ENCODE results near the gene NTSR1. TPM values are rescaled to one million over a fixed set of nuclear protein-coding genes. Genes with fewer than 3 reads are reported as not detected.

Gene NTSR1
- total and polyA plus RNA-seq, 4 donors = 0.03 to 0.33 (median 0.08) TPM; not detected in 1

DNA sequence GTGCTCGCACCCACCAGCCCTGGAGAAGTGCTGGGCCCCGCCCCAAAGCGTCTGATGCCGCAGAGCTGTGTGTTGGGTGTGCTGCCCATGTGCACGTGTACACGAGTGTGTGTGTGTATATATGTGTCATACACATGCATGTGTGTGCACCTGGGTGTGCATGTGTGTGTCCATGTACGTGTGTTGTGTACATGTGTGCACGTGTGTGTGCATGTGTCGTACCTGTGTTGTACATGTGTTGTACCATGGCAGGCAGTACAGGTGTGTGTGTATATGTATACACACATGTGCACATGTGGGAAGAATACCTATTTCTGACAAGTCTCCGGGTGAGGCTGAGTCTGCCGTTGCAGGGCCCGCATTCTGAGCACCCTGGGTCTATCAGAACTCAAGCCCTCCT is 81.4 kb downstream of the NTSR1 start:
- WGBS = 92% methylated on average over 12 of the region's 12 CpGs
- H3K27ac ChIP-seq (ENCODE audit: low read depth in 1 of 2, low read length in 2 of 2) = no peak overlapping the region
- H3K36me3 ChIP-seq (ENCODE audit: control insufficient read depth in 4 of 4, insufficient read depth in 3 of 4, low read depth in 1 of 4, low read length in 3 of 4) = no peaks in the 10 kb centered on the region
- TF ChIP-seq, protein P1, sequence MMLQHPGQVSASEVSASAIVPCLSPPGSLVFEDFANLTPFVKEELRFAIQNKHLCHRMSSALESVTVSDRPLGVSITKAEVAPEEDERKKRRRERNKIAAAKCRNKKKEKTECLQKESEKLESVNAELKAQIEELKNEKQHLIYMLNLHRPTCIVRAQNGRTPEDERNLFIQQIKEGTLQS (IDR thresholded peaks at IDR 0.05) = no peak
- TF ChIP-seq, protein P2, sequence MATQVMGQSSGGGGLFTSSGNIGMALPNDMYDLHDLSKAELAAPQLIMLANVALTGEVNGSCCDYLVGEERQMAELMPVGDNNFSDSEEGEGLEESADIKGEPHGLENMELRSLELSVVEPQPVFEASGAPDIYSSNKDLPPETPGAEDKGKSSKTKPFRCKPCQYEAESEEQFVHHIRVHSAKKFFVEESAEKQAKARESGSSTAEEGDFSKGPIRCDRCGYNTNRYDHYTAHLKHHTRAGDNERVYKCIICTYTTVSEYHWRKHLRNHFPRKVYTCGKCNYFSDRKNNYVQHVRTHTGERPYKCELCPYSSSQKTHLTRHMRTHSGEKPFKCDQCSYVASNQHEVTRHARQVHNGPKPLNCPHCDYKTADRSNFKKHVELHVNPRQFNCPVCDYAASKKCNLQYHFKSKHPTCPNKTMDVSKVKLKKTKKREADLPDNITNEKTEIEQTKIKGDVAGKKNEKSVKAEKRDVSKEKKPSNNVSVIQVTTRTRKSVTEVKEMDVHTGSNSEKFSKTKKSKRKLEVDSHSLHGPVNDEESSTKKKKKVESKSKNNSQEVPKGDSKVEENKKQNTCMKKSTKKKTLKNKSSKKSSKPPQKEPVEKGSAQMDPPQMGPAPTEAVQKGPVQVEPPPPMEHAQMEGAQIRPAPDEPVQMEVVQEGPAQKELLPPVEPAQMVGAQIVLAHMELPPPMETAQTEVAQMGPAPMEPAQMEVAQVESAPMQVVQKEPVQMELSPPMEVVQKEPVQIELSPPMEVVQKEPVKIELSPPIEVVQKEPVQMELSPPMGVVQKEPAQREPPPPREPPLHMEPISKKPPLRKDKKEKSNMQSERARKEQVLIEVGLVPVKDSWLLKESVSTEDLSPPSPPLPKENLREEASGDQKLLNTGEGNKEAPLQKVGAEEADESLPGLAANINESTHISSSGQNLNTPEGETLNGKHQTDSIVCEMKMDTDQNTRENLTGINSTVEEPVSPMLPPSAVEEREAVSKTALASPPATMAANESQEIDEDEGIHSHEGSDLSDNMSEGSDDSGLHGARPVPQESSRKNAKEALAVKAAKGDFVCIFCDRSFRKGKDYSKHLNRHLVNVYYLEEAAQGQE (IDR thresholded peaks at IDR 0.05) = no peak
- TF ChIP-seq, protein P3, sequence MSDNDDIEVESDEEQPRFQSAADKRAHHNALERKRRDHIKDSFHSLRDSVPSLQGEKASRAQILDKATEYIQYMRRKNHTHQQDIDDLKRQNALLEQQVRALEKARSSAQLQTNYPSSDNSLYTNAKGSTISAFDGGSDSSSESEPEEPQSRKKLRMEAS (IDR thresholded peaks at IDR 0.05) = no peak
- no peak for TF ChIP-seq HNF4G (IDR thresholded peaks at IDR 0.05)
- TF ChIP-seq HNF4A (conservative IDR thresholded peaks at IDR 0.05) = no peak
- TF ChIP-seq GABPA (IDR thresholded peaks at IDR 0.05 in 1 of 2, conservative IDR thresholded peaks at IDR 0.05 in 1 of 2) = no peak
- no peak for TF ChIP-seq JUND (IDR thresholded peaks at IDR 0.05)
- no peak for TF ChIP-seq YY1 (IDR thresholded peaks at IDR 0.05)
- TF ChIP-seq, protein P4, sequence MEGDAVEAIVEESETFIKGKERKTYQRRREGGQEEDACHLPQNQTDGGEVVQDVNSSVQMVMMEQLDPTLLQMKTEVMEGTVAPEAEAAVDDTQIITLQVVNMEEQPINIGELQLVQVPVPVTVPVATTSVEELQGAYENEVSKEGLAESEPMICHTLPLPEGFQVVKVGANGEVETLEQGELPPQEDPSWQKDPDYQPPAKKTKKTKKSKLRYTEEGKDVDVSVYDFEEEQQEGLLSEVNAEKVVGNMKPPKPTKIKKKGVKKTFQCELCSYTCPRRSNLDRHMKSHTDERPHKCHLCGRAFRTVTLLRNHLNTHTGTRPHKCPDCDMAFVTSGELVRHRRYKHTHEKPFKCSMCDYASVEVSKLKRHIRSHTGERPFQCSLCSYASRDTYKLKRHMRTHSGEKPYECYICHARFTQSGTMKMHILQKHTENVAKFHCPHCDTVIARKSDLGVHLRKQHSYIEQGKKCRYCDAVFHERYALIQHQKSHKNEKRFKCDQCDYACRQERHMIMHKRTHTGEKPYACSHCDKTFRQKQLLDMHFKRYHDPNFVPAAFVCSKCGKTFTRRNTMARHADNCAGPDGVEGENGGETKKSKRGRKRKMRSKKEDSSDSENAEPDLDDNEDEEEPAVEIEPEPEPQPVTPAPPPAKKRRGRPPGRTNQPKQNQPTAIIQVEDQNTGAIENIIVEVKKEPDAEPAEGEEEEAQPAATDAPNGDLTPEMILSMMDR (IDR thresholded peaks at IDR 0.05; ENCODE audit: low read depth, low read length, missing input control) = no peak
- TF ChIP-seq SP1 (IDR thresholded peaks at IDR 0.05) = no peak
- TF ChIP-seq NR2F2 (IDR thresholded peaks at IDR 0.05) = no peak
- TF ChIP-seq FOXA2 (IDR thresholded peaks at IDR 0.05) = no peak
- TF ChIP-seq, protein P5, sequence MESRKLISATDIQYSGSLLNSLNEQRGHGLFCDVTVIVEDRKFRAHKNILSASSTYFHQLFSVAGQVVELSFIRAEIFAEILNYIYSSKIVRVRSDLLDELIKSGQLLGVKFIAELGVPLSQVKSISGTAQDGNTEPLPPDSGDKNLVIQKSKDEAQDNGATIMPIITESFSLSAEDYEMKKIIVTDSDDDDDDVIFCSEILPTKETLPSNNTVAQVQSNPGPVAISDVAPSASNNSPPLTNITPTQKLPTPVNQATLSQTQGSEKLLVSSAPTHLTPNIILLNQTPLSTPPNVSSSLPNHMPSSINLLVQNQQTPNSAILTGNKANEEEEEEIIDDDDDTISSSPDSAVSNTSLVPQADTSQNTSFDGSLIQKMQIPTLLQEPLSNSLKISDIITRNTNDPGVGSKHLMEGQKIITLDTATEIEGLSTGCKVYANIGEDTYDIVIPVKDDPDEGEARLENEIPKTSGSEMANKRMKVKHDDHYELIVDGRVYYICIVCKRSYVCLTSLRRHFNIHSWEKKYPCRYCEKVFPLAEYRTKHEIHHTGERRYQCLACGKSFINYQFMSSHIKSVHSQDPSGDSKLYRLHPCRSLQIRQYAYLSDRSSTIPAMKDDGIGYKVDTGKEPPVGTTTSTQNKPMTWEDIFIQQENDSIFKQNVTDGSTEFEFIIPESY (IDR thresholded peaks at IDR 0.05) = no peak
- TF ChIP-seq EGR1 (IDR thresholded peaks at IDR 0.05; ENCODE audit: low read depth in 2 of 2) = no peak
- TF ChIP-seq FOXA1 (IDR thresholded peaks at IDR 0.05) = no peak
- no peak overlapping the region for H3K9ac ChIP-seq (ENCODE audit: low read depth in 1 of 2, low read length in 2 of 2)
- no peak overlapping the region for H3K4me3 ChIP-seq (ENCODE audit: low read depth in 1 of 3, low read length in 3 of 3)
- H3K4me1 ChIP-seq (ENCODE audit: control insufficient read depth in 4 of 4, insufficient read depth in 4 of 4, low read length in 3 of 4) = peaks cover 0 to 16% (median 9%) of the 10 kb centered on the region in 4 donors
- H3K27me3 ChIP-seq (ENCODE audit: control insufficient read depth in 4 of 4, insufficient read depth in 4 of 4, low read length in 3 of 4) = no peaks in the 10 kb centered on the region
- no peak for DNase-seq (ENCODE audit: low spot score)
- no peaks in the 10 kb centered on the region for H3K9me3 ChIP-seq (ENCODE audit: control insufficient read depth in 4 of 4, low read length in 3 of 4)
